NCI-H446 (cell line): ENCODE results near the gene HSPA1A.

Experiments used
- DNase-seq, 2 experiments: peaks; one replicate each; lab custom pipeline; 2025; lab: John Stamatoyannopoulos, UW

Gene HSPA1A

GRCh38 chr6:31865205-31866118, 50.1 kb downstream of the HSPA1A start:
- no peak for DNase-seq
